Esophagus muscularis mucosa (tissue), 4 donors: ENCODE data around the gene BTBD1. TPM values are rescaled to one million over a fixed set of nuclear protein-coding genes. Genes with fewer than 3 reads are reported as not detected.
"Not testable (repeated sequence)": the region's sequence is repeated elsewhere in the genome, so short reads cannot be mapped to it uniquely, and the experiment has no call there.

Source experiments
- DNase-seq: peaks from one replicate; pipeline ENCODE4 v3.0.0-alpha.2; 2017; ENCODE audit errors: extremely low spot score
- H3K27ac ChIP-seq, 4 donors: fragments of 200-600 bp; sonication (generic); replicated peaks in 1 of 4; 1 replicate in 3 of 4; 2 replicates in 1 of 4; pipeline ENCODE4 v1.5.1; 2016 to 2019; ENCODE audit warnings: mild to moderate bottlenecking in 1 of 4
- H3K27me3 ChIP-seq, 4 donors: fragments of 200-600 bp; sonication (generic); one replicate each; pipeline versions ENCODE4 v1.5.1 to v1.6.0; 2016 to 2019
- H3K36me3 ChIP-seq, 4 donors: fragments of 200-600 bp; sonication (generic); one replicate each; pipeline ENCODE4 v1.5.1; 2016 to 2019
- H3K4me1 ChIP-seq, 4 donors: fragments of 200-600 bp; sonication (generic); one replicate each; pipeline ENCODE4 v1.5.1; 2016 to 2019
- H3K4me3 ChIP-seq, 4 donors: fragments of 200-600 bp; sonication (generic); 1 replicate in 2 of 4; 2 replicates in 2 of 4; pipeline ENCODE4 v1.5.1; 2016 to 2019; ENCODE audit warnings: mild to moderate bottlenecking in 4 of 4, moderate library complexity in 1 of 4
- H3K9me3 ChIP-seq, 4 donors: fragments of 200-600 bp; sonication (generic); 1 replicate in 3 of 4; 2 replicates in 1 of 4; pipeline ENCODE4 v1.5.1; 2016 to 2019
- EP300 ChIP-seq: sonication (generic); formaldehyde crosslinking; IDR thresholded peaks from one replicate; pipeline ENCODE4 v1.6.1; 2017; ENCODE audit warnings: antibody characterized with exemption
- POLR2A ChIP-seq: fragments of 450-650 bp; IDR thresholded peaks from one replicate; pipeline ENCODE4 v1.6.1; 2017; ENCODE audit warnings: antibody characterized with exemption, moderate library complexity, mild to moderate bottlenecking, low read depth
- POLR2AphosphoS5 ChIP-seq, 2 donors: sonication (generic); formaldehyde crosslinking; IDR thresholded peaks; one replicate each; pipeline ENCODE4 v1.6.1; 2017; ENCODE audit warnings: antibody characterized with exemption in 2 of 2
- WGBS: methylation state at CpG from one replicate; pipeline ENCODE4 v1.1.5; 2018; 5-methylcytosine and 5-hydroxymethylcytosine counted together
- intact Hi-C: fragments of 100-400 bp; cut with DNase I; formaldehyde crosslinking; loops from one replicate; pipeline ENCODE4 v1.15.1; 2023
- total RNA-seq, 4 donors: library from RNA; depleted of rRNA; stranded (reverse); fragments of >200 nt; gene quantifications; one replicate each; pipeline versions ENCODE4 v1.1.0 to v1.2.1, GENCODE V29; 2016
- TF ChIP-seq, protein P1 (sequence below), 3 experiments: fragments of 200-600 bp in 2 of 3; fragments of 450-650 bp in 1 of 3; sonication (generic) in 2 of 3; IDR thresholded peaks; one replicate each; pipeline ENCODE4 v1.5.1; 2017 to 2019; ENCODE audit warnings: antibody characterized with exemption in 3 of 3, mild to moderate bottlenecking in 2 of 3, moderate library complexity in 1 of 3

The BTBD1 gene
- total RNA-seq, 4 donors from 2014 or later, result 53.2 to 69.6 (median 64.2) TPM

DNA sequence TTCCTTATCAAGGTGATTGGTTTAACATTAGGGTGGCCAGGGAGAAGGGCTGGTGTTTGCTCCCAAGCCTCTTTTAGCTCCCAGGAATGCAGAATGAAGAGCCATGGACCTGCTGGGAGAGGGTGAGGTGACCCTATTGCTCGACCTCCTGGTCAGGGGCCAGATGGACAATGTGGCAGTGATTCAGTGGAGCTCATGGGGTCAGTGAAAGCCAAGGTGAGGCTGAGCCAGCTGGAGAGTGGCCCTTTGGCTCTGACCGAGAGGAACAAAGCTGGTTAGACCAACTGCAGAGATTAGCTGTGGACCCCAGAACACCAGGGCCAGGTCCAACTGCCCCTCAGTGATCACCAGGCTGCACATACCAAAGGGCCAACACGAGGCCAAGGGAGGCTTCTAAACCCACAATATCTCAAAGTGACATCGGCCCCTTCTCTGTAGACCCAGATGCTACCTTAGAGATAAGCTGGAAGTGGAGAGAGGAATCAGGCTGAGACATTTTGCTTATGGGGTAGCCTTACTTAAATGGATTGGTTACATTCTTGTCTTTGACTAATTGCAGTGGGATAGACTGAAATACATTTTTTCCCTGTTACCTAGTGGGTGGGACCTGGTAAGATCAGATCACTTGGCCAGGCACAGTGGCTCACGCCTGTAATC, 15.8 kb upstream of the BTBD1 start:
- Histone ChIP-seq H3K27me3 (peaks cover 0 to 22% (median 0%) of the 10 kb centered on the region in 4 donors), H3K4me3 (no peak overlapping the region), H3K4me1 (no peaks in the 10 kb centered on the region), H3K27ac (no peak overlapping the region), H3K36me3 (no peaks in the 10 kb centered on the region), H3K9me3 (no peaks in the 10 kb centered on the region)
- intact Hi-C loops, result loop anchor here (10.0 kb wide), 1 partner anchor 62 kb away; no protein-coding TSS in a partner anchor
- no peak for DNase-seq
- WGBS, result 75% methylated on average over 4 of the region's 5 CpGs
- TF ChIP-seq POLR2A (no peak), POLR2AphosphoS5 (IDR thresholded peaks at IDR 0.05) (no peak), EP300 (no peak)
- TF ChIP-seq, protein P1, sequence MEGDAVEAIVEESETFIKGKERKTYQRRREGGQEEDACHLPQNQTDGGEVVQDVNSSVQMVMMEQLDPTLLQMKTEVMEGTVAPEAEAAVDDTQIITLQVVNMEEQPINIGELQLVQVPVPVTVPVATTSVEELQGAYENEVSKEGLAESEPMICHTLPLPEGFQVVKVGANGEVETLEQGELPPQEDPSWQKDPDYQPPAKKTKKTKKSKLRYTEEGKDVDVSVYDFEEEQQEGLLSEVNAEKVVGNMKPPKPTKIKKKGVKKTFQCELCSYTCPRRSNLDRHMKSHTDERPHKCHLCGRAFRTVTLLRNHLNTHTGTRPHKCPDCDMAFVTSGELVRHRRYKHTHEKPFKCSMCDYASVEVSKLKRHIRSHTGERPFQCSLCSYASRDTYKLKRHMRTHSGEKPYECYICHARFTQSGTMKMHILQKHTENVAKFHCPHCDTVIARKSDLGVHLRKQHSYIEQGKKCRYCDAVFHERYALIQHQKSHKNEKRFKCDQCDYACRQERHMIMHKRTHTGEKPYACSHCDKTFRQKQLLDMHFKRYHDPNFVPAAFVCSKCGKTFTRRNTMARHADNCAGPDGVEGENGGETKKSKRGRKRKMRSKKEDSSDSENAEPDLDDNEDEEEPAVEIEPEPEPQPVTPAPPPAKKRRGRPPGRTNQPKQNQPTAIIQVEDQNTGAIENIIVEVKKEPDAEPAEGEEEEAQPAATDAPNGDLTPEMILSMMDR (IDR thresholded peaks at IDR 0.05), result no peak

DNA sequence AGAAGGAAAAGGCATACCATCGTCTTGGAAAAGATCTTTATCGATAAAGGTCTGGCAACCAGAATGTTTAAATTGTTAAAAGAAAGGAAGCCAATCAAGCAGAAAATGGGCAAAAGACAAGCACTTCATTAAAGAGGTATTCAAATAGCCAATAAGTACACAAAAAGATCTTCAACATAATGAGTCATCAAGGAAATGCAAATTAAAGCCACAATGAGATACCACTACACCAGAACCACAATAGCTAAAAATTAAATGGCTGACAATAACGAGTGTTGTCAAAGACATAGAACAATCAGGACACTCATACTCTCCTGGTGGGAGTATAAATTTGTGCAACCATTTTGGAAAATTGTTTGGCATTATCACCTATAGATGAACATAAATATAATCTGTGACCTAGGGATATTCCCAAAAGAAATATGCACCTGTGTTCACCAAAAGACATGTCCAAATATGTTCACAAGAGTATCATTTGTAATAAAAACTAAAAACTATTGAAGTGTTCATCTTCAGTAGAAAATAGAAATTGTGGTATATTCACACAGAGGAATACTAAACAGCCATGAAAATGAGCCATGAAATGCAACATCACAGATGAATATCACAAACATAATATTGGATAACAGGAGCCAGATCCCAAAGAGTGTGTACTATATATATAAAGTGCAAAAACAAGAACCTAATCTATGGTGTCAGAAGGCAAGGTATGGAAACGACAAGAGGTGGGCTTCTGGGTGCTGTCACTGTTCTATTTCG, 14.4 kb upstream of the BTBD1 start:
- WGBS, result 75% methylated on average over 5 of the region's 5 CpGs
- no peak overlapping the region for H3K27ac ChIP-seq
- peaks cover 0 to 22% (median 0%) of the 10 kb centered on the region in 4 donors for H3K27me3 ChIP-seq
- no peak overlapping the region for H3K4me3 ChIP-seq
- no peak for TF ChIP-seq EP300
- TF ChIP-seq POLR2AphosphoS5 (IDR thresholded peaks at IDR 0.05), result no peak
- TF ChIP-seq, protein P1 (IDR thresholded peaks at IDR 0.05), result no peak
- TF ChIP-seq POLR2A, result no peak
- DNase-seq, result no peak
- intact Hi-C loops, result loop anchor here (10.0 kb wide), 1 partner anchor 63 kb away; no protein-coding TSS in a partner anchor
- H3K4me1 ChIP-seq, result no peaks in the 10 kb centered on the region
- no peaks in the 10 kb centered on the region for H3K9me3 ChIP-seq
- H3K36me3 ChIP-seq, result no peaks in the 10 kb centered on the region

DNA sequence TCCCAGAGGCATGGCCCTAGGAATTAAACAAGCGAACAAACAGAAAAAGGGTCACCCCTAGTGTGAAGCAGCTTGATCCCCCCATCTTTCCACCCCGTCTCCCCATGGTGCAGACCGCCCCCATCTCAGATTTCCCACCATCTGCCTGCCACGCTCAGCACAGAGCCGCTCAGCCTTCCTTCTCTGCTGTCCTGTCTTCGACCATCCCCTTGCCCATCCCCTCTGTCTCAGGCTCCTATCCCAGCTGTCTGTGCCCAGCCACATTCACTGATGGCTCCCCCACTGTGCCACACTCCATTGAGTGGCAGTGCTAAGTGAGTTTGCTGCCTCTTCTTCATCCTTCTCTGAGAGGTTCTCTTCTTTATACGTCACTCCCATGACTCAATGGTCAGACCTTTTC, 11.7 kb upstream of the BTBD1 start:
- H3K27me3 ChIP-seq, result peaks cover 0 to 22% (median 0%) of the 10 kb centered on the region in 4 donors
- peaks cover 0 to 2% (median under 1%) of the 10 kb centered on the region in 4 donors for H3K9me3 ChIP-seq
- intact Hi-C loops, result no loop called here
- no peaks in the 10 kb centered on the region for H3K36me3 ChIP-seq
- TF ChIP-seq POLR2A (no peak), POLR2AphosphoS5 (IDR thresholded peaks at IDR 0.05) (no peak), EP300 (no peak)
- TF ChIP-seq, protein P1 (IDR thresholded peaks at IDR 0.05), result no peak
- whole genome bisulfite sequencing, result 78% methylated on average over 7 of the region's 7 CpGs
- no peaks in the 10 kb centered on the region for H3K4me1 ChIP-seq
- no peak overlapping the region for H3K4me3 ChIP-seq
- no peak overlapping the region for H3K27ac ChIP-seq
- DNase-seq, result no peak

DNA sequence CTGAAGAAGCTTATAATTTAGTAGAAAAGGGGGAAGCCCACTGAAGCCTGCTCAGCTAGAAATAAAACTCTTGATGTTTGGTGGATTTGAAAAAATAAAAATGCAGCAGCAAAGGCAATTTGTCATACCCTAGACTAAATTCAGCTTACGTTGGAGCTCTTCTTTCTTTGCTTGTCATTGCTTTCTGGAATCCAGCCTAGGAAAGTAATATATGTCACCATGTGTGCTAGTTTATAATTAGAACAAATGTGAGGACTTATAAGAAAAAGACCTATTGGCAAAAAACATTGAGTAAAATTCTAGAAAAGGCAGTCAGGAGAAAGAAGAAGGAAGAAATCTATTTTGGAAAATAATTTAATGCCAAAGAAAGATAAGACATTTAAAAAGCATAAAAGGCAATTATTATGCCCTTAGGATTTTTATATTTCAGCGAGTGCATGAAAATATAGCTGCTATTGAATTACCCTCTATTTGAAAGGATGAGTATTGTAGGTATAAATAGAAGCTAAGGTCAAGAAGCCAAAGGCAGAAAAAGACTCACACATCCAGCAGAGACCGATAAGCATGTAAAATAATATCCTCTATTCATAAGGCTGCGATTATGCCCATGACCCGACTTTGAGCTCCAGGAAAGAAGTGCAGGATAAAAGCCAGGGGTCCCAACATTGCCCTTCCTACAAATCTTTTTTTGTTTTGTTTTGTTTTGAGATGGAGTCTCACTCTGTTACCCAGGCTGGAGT, 10.6 kb upstream of the BTBD1 start:
- no peak for DNase-seq
- intact Hi-C loops, result no loop called here
- WGBS, result 32% methylated on average over 5 of the region's 5 CpGs
- Histone ChIP-seq H3K4me1 (no peaks in the 10 kb centered on the region), H3K36me3 (no peaks in the 10 kb centered on the region), H3K27ac (no peak overlapping the region), H3K9me3 (peaks cover 0 to 10% (median 10%) of the 10 kb centered on the region in 4 donors), H3K4me3 (no peak overlapping the region), H3K27me3 (peaks cover 0 to 22% (median 0%) of the 10 kb centered on the region in 4 donors)
- TF ChIP-seq, protein P1 (IDR thresholded peaks at IDR 0.05), result no peak
- TF ChIP-seq POLR2A (no peak), POLR2AphosphoS5 (IDR thresholded peaks at IDR 0.05) (no peak), EP300 (no peak)

DNA sequence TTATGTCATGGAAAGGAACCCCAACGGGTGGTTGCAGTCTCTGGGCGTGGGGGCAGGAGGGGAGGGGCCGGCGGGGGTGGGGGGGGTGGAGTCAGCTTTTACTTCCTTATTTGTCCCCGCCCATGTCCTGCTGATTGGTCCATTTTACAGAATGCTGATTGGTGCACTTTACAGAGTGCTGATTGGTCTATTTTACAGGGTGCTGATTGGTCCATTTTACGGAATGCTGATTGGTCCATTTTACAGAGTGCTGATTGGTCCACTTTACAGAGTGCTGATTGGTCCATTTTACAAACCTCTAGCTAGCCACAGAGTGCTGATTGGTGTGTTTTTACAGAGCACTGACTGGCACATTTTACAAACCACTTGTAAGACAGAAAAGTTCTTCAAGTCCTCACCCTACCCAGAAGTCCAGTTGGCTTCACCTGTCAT, 2.2 kb upstream of the BTBD1 start:
- intact Hi-C loops, result loop anchor here (5.0 kb wide), 1 partner anchor 138 kb away; the partner anchor contains the start of gene HDGFL3
- not testable (repeated sequence) for H3K27ac ChIP-seq, H3K4me3 ChIP-seq, H3K36me3 ChIP-seq, DNase-seq, H3K27me3 ChIP-seq
- 70% methylated on average over 6 of the region's 6 CpGs for WGBS
- Histone ChIP-seq H3K4me1 (peaks cover 11 to 25% (median 22%) of the 10 kb centered on the region in 4 donors), H3K9me3 (peaks cover 0 to 10% (median 10%) of the 10 kb centered on the region in 4 donors)
